OCI-LY3 (cell line): ENCODE results near the gene ERICH4.

Source experiments
- EZH2phosphoT487 ChIP-seq: fragments of 200-600 bp; shearing (Covaris generic); IDR thresholded peaks from 2 replicates; pipeline ENCODE4 v1.6.1; 2018; ENCODE audit warnings: antibody characterized with exemption, mixed run types, low read depth
- TF ChIP-seq, protein P1 (sequence below): fragments of 200-600, 300-600 bp; sonication (generic); IDR thresholded peaks from 2 replicates; pipeline ENCODE4 v1.5.1; 2014; ENCODE audit warnings: antibody characterized with exemption, low read length, low read depth

GRCh38 chr19:41484822-41485221, 41.9 kb downstream of the ERICH4 start:
- TF ChIP-seq, protein P1, sequence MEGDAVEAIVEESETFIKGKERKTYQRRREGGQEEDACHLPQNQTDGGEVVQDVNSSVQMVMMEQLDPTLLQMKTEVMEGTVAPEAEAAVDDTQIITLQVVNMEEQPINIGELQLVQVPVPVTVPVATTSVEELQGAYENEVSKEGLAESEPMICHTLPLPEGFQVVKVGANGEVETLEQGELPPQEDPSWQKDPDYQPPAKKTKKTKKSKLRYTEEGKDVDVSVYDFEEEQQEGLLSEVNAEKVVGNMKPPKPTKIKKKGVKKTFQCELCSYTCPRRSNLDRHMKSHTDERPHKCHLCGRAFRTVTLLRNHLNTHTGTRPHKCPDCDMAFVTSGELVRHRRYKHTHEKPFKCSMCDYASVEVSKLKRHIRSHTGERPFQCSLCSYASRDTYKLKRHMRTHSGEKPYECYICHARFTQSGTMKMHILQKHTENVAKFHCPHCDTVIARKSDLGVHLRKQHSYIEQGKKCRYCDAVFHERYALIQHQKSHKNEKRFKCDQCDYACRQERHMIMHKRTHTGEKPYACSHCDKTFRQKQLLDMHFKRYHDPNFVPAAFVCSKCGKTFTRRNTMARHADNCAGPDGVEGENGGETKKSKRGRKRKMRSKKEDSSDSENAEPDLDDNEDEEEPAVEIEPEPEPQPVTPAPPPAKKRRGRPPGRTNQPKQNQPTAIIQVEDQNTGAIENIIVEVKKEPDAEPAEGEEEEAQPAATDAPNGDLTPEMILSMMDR: no peak
- no peak for TF ChIP-seq EZH2phosphoT487
